ENCODE measurements around the gene ARHGAP28.

GRCh38 chr18:6873040-6873751, 143.7 kb downstream of the ARHGAP28 start:
- TF ChIP-seq POLR2A (IDR thresholded peaks at IDR 0.05): no peak
- no peak for TF ChIP-seq CTCF (IDR thresholded peaks at IDR 0.05)

Measured in prostate gland (tissue), 2 donors.